Trophoblast cell (in vitro differentiated cells and primary cell): ENCODE data around the gene ATOSB.

ENCODE experiments used
- DNase-seq, 2 donors: peaks; one replicate each; pipeline ENCODE4 v3.0.0-alpha.2; 2016
- H2AFZ ChIP-seq: 2 replicates; pipeline ENCODE4 v1.6.1; 2013; ENCODE audit warnings: low read length, moderate library complexity, mild to moderate bottlenecking; ENCODE audit not compliant: insufficient read depth, poor library complexity
- H2AK5ac ChIP-seq: 2 replicates; pipeline ENCODE4 v1.6.1; 2013; ENCODE audit warnings: mild to moderate bottlenecking, low read length
- H2BK120ac ChIP-seq: 2 replicates; pipeline ENCODE4 v1.6.1; 2013; ENCODE audit warnings: low read length, mild to moderate bottlenecking, moderate library complexity; ENCODE audit not compliant: insufficient read depth, poor library complexity
- H2BK12ac ChIP-seq: 2 replicates; pipeline ENCODE4 v1.6.1; 2013; ENCODE audit warnings: mild to moderate bottlenecking, low read length, moderate library complexity
- H2BK5ac ChIP-seq: 2 replicates; pipeline ENCODE4 v1.6.1; 2013; ENCODE audit warnings: low read length, low read depth, moderate library complexity, mild to moderate bottlenecking; ENCODE audit not compliant: poor library complexity
- H3K14ac ChIP-seq: 2 replicates; pipeline ENCODE4 v1.6.1; 2013; ENCODE audit warnings: mild to moderate bottlenecking, low read length
- H3K18ac ChIP-seq: 2 replicates; pipeline ENCODE4 v1.6.1; 2013; ENCODE audit warnings: mild to moderate bottlenecking, low read length
- H3K23ac ChIP-seq: 2 replicates; pipeline ENCODE4 v1.6.1; 2013; ENCODE audit warnings: low read length
- H3K27ac ChIP-seq: 2 replicates; pipeline ENCODE4 v1.5.1; 2013; ENCODE audit warnings: low read depth, mild to moderate bottlenecking, inconsistent platforms, low read length, moderate library complexity
- H3K27me3 ChIP-seq: 2 replicates; pipeline ENCODE4 v1.6.1; 2013; ENCODE audit warnings: inconsistent platforms, mild to moderate bottlenecking, low read length, moderate library complexity; ENCODE audit not compliant: insufficient read depth
- H3K36me3 ChIP-seq, 2 experiments: 1 replicate in 1 of 2; 2 replicates in 1 of 2; pipeline ENCODE4 v1.6.1; 2013; ENCODE audit warnings: low read length in 2 of 2, mild to moderate bottlenecking in 2 of 2, moderate library complexity in 1 of 2; ENCODE audit not compliant: insufficient read depth in 2 of 2, control insufficient read depth in 1 of 2
- H3K4ac ChIP-seq: 2 replicates; pipeline ENCODE4 v1.6.1; 2013; ENCODE audit warnings: low read depth, mild to moderate bottlenecking, low read length, moderate library complexity
- H3K4me1 ChIP-seq, 2 experiments: 1 replicate in 1 of 2; 2 replicates in 1 of 2; pipeline ENCODE4 v1.6.1; 2013; ENCODE audit warnings: low read length in 2 of 2, mild to moderate bottlenecking in 2 of 2, moderate library complexity in 1 of 2; ENCODE audit not compliant: insufficient read depth in 2 of 2, control insufficient read depth in 1 of 2
- H3K4me2 ChIP-seq: 2 replicates; pipeline ENCODE4 v1.6.1; 2013; ENCODE audit warnings: inconsistent platforms, mild to moderate bottlenecking, low read length, moderate library complexity
- H3K4me3 ChIP-seq: 2 replicates; pipeline ENCODE4 v1.5.1; 2013; ENCODE audit warnings: mild to moderate bottlenecking, low read depth, low read length, inconsistent platforms
- H3K79me1 ChIP-seq: one replicate; pipeline ENCODE4 v1.6.1; 2013; ENCODE audit warnings: low read length
- H3K79me2 ChIP-seq: 2 replicates; pipeline ENCODE4 v1.6.1; 2013; ENCODE audit warnings: low read length, mild to moderate bottlenecking; ENCODE audit not compliant: control insufficient read depth, insufficient read depth, poor library complexity
- H3K9ac ChIP-seq: 2 replicates; pipeline ENCODE4 v1.6.1; 2013; ENCODE audit warnings: mild to moderate bottlenecking, low read length
- H3K9me3 ChIP-seq: 2 replicates; pipeline ENCODE4 v1.6.1; 2013; ENCODE audit warnings: low read depth, mild to moderate bottlenecking, control low read depth, inconsistent platforms, low read length; ENCODE audit not compliant: insufficient read depth
- H4K12ac ChIP-seq: 2 replicates; pipeline ENCODE4 v1.6.1; 2013; ENCODE audit warnings: low read depth, mild to moderate bottlenecking, low read length, moderate library complexity
- H4K8ac ChIP-seq: 2 replicates; pipeline ENCODE4 v1.6.1; 2013; ENCODE audit warnings: low read depth, mild to moderate bottlenecking, low read length, moderate library complexity
- H4K91ac ChIP-seq: one replicate; pipeline ENCODE4 v1.6.1; 2013; ENCODE audit warnings: low read depth, mild to moderate bottlenecking, low read length, moderate library complexity
- WGBS: extraction: QIAGEN DNeasy Blood & Tissue Kit; methylation state at CpG from one replicate; pipeline ENCODE4 v1.1.7; 2013; ENCODE audit warnings: missing lambda C conversion rate; ENCODE audit not compliant: insufficient read length, insufficient coverage; ENCODE audit errors: extremely low coverage; 5-methylcytosine and 5-hydroxymethylcytosine counted together

ATOSB gene

GRCh38 chr9:35104586-35104985, 11.1 kb downstream of the ATOSB start:
- no peak overlapping the region for H2BK5ac ChIP-seq
- WGBS: no CpG with 5 or more reads among the region's 4 CpGs

GRCh38 chr9:35103660-35104191, 11.9 kb downstream of the ATOSB start:
- Histone ChIP-seq H3K14ac (no peak overlapping the region), H2BK12ac (no peak overlapping the region), H4K8ac (peak overlapping the region; percentile 71), H3K27ac (no peak overlapping the region), H2BK5ac (no peak overlapping the region), H3K36me3 (peaks cover 59 to 65% of the 10 kb centered on the region in 2 experiments), H4K91ac (no peak overlapping the region), H4K12ac (no peak overlapping the region), H3K4me2 (peak overlapping the region; percentile 96), H3K23ac (no peak overlapping the region), H2BK120ac (no peak overlapping the region), H3K79me2 (peaks cover 5% of the 10 kb centered on the region), H3K9ac (no peak overlapping the region), H3K18ac (no peak overlapping the region), H3K4me3 (peak overlapping the region; percentile 68), H2AFZ (no peak overlapping the region), H3K27me3 (no peaks in the 10 kb centered on the region), H3K4ac (no peak overlapping the region), H3K4me1 (peaks cover 8 to 11% of the 10 kb centered on the region in 2 experiments), H3K79me1 (peaks cover 4% of the 10 kb centered on the region), H2AK5ac (no peak overlapping the region), H3K9me3 (no peaks in the 10 kb centered on the region)
- WGBS: no CpG with 5 or more reads among the region's 5 CpGs
- no peak for DNase-seq

More at GRCh38 chr9:35104586-35104985, 11.1 kb downstream of the ATOSB start:
- Histone ChIP-seq H3K9me3 (no peaks in the 10 kb centered on the region), H3K27ac (no peak overlapping the region), H3K14ac (no peak overlapping the region), H3K4me1 (peaks cover 8 to 11% of the 10 kb centered on the region in 2 experiments), H3K18ac (no peak overlapping the region), H4K91ac (no peak overlapping the region), H3K36me3 (peaks cover 59 to 64% of the 10 kb centered on the region in 2 experiments), H3K4ac (no peak overlapping the region), H2BK120ac (no peak overlapping the region), H3K79me2 (peaks cover 5% of the 10 kb centered on the region), H2AK5ac (no peak overlapping the region), H3K79me1 (peaks cover 4% of the 10 kb centered on the region), H3K4me3 (no peak overlapping the region), H3K27me3 (no peaks in the 10 kb centered on the region), H3K23ac (no peak overlapping the region), H2BK12ac (no peak overlapping the region), H4K8ac (no peak overlapping the region), H3K9ac (no peak overlapping the region), H3K4me2 (no peak overlapping the region), H4K12ac (no peak overlapping the region), H2AFZ (no peak overlapping the region)
- no peak for DNase-seq

GRCh38 chr9:35102769-35103659, 12.6 kb downstream of the ATOSB start, which contains the start of gene STOML2:
TSS of gene STOML2 (minus strand) at chr9:35103131. CDS start at chr9:35103094, 37 bp downstream.
- peaks cover 53 to 59% of the 10 kb centered on the region in 2 experiments for H3K36me3 ChIP-seq
- H3K79me1 ChIP-seq: peaks cover 4% of the 10 kb centered on the region
- H4K12ac ChIP-seq: peak within 1 kb of the TSS; percentile 75
- no peaks in the 10 kb centered on the region for H3K9me3 ChIP-seq
- peak within 1 kb of the TSS; percentile 62 for H3K14ac ChIP-seq
- H2AFZ ChIP-seq: peak within 1 kb of the TSS; percentile 46
- H3K27ac ChIP-seq: peak within 1 kb of the TSS; percentile 9
- H3K79me2 ChIP-seq: peaks cover 5% of the 10 kb centered on the region
- peak within 1 kb of the TSS; percentile 25 for H2BK120ac ChIP-seq
- no peak within 1 kb of the TSS for H3K23ac ChIP-seq
- H3K4me2 ChIP-seq: peak within 1 kb of the TSS; percentile 96
- H3K9ac ChIP-seq: peak within 1 kb of the TSS; percentile 92
- no peak within 1 kb of the TSS for H2BK12ac ChIP-seq
- peak within 1 kb of the TSS; percentile 93 for H4K8ac ChIP-seq
- peak; percentile 93 to 96 for DNase-seq
- peak within 1 kb of the TSS; percentile 82 for H3K4me3 ChIP-seq
- H3K18ac ChIP-seq: peak within 1 kb of the TSS; percentile 24
- H4K91ac ChIP-seq: peak within 1 kb of the TSS; percentile 77
- H3K27me3 ChIP-seq: no peaks in the 10 kb centered on the region
- peak within 1 kb of the TSS; percentile 66 for H3K4ac ChIP-seq
- peak within 1 kb of the TSS; percentile 26 for H2AK5ac ChIP-seq
- H3K4me1 ChIP-seq: peaks cover 8 to 11% of the 10 kb centered on the region in 2 experiments
- peak within 1 kb of the TSS; percentile 42 for H2BK5ac ChIP-seq
- WGBS: no CpG with 5 or more reads among the region's 57 CpGs

- Histone ChIP-seq H3K27ac (no peak overlapping the region), H3K4me2 (peak overlapping the region; percentile 96), H2BK120ac (peak overlapping the region; percentile 25), H4K91ac (peak overlapping the region; percentile 77), H3K14ac (peak overlapping the region; percentile 62), H3K36me3 (peaks cover 47 to 53% of the 10 kb centered on the region in 2 experiments), H2BK12ac (no peak overlapping the region), H3K4ac (peak overlapping the region; percentile 66), H3K9ac (peak overlapping the region; percentile 92), H3K4me3 (peak overlapping the region; percentile 82), H2AK5ac (peak overlapping the region; percentile 26), H3K79me1 (peaks cover 4% of the 10 kb centered on the region), H3K9me3 (no peaks in the 10 kb centered on the region), H3K79me2 (peaks cover 5% of the 10 kb centered on the region), H4K8ac (peak overlapping the region; percentile 93), H4K12ac (peak overlapping the region; percentile 75), H3K27me3 (no peaks in the 10 kb centered on the region), H3K23ac (no peak overlapping the region), H2BK5ac (peak overlapping the region; percentile 42), H3K18ac (peak overlapping the region; percentile 24), H3K4me1 (peaks cover 8 to 11% of the 10 kb centered on the region in 2 experiments), H2AFZ (peak overlapping the region; percentile 46)
- no CpG with 5 or more reads among the region's 10 CpGs for WGBS
- no peak for DNase-seq
Observed at GRCh38 chr9:35102465-35102768, 13.2 kb downstream of the ATOSB start.
